NAMALWA (cell line): ENCODE data around the gene BMP2.

Experiments
- DNase-seq: peaks from one replicate; pipeline ENCODE4 v3.0.0-alpha.2; 2015; ENCODE audit warnings: low spot score

The BMP2 gene

GRCh38 chr20:6768228-6769140 is 998 bp downstream of the BMP2 start:
- DNase-seq: no peak

DNA sequence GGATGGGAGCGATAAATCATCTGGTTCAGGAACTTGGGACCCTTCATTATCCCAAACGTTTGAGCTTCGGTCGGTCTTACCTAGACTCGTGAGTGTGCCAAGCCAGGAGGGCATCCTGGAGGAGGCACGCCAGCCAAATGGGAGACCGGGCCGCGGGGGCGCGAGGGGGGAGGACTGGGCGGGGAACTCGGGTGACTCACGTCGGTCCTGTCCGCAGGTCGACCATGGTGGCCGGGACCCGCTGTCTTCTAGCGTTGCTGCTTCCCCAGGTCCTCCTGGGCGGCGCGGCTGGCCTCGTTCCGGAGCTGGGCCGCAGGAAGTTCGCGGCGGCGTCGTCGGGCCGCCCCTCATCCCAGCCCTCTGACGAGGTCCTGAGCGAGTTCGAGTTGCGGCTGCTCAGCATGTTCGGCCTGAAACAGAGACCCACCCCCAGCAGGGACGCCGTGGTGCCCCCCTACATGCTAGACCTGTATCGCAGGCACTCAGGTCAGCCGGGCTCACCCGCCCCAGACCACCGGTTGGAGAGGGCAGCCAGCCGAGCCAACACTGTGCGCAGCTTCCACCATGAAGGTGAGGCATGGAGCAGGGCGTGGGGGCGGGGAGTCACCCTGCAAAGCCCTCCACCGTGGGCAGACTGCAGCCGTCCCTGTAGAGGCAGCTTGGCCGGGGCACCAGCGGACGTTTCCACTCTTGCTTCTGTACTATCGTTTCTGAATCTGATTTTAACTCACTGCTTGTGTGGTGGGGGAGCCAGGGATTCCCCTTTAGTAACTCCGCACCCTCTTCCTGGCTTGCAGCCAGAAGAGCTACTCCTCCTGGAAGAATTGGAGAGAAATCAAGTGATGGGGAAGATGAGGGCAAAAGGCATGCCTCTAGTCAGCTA is 2.7 kb downstream of the BMP2 start:
- no peak for DNase-seq

GRCh38 chr20:6770786-6771100 is 3.3 kb downstream of the BMP2 start:
- no peak for DNase-seq

DNA sequence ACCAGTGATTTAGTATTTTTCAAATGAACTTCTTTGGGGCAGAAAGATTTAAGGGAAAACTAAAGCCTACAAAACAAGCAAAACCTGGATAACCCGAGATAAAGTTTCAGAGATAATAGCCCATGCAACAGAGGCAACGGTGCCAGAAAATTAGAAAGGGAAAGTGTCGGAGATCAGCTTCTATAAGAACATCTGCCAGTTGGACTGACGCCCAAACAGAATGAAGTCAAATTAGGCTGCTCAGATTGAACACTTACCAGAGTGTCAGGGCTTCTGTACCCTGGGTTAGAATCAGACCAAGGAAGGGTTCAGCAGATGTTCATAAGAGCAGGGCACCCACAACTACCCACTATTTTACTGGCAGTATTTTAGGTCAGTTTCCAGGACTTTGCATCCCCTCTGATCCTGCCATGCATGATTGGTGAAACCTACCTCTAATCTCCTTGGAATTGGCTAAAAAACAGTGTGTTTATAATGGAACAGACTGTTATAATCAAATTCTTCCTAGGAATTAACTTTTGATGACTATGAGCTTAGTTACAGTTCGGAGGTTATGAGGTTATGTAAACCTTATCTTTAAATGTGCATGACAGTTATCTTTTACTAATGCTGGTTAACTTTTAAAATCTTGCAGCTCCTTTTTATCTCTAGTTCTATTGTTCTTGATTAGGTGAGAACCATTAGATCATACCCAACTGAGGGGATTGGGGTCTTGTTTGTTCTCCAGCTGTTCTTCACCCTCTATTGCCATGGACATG is 13.1 kb downstream of the BMP2 start:
- DNase-seq: no peak

- no peak for DNase-seq
Measured at GRCh38 chr20:6783752-6784151, 16.3 kb downstream of the BMP2 start.

DNA sequence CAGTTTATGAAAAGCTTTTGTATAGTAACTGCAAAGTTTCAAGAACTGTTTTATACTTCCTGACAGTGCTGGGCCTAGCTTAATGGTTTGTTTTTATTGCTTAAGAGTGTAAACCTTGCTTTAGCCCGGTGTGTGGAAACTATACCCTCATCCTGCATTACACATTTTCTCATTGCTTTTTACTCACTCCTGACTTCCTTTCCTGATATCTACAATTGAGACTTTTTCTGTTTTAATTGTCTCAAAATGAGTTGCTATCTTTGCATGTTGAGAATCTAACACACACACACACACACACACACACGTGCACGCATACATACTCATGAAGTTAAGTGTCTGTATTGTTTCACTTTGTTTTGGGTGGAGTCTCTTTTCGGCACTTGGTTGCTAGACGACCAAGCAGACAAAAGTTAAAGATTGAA is 16.7 kb downstream of the BMP2 start:
- DNase-seq: no peak

DNA sequence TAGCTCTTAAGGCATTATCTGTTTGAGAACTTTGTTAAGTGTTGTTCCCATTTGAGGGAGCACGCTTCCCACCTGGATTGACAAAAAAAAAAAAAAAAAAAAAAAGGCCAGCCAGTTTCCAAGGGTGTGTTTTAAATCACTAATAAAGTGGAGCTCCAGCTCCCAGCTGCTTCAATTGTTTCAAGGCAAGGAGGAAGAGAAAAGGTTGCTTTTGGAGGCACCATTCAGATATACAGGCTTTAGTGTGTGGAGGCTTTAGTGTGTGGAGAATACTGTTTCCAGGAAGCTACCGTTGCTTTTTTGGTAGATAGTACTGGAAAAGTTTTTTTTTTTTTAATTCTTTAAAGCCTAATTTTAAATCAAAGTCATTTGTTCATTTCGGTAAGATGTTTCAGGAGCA is 17.3 kb downstream of the BMP2 start:
- DNase-seq: no peak

- DNase-seq: no peak
Measured at GRCh38 chr20:6786548-6786947, 19.1 kb downstream of the BMP2 start.

DNA sequence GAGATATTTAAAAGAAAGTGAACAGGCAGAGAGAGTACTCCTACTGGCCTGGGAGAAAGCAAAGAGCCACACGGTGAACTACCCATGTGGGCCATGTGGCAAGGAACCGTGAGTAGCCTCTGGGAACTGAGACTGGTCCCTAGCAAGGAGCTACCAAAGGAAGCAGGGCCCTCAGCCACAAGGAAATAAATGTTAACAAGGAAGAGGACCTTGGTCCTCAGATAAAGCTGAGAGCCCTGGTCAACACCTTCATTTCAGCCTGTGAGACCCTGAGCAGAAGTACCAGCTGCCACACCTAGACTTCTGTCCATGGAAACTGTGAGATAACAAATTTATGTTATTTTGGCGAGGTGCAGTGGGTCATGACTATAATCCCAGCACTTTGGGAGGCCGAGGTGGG is 25.3 kb downstream of the BMP2 start:
- no peak for DNase-seq

DNA sequence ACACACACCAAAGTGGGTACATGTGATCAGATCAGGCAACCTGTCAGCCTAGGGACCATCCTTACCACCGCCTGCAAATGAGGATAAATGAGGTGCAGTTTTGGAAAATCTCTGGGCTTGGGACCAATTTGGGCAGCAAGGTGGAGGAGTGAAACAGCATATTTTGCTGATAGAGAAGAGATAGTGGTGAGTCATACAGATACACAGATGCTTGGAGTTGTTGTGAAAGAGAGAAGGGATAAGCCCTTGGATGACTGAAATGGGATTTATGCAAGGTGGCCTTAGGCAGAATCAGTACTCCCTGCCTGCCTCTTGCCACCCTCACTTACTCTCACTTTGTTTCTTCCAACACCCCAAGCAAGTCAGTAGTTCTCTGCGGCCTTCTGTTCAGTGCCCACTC is 34.7 kb downstream of the BMP2 start:
- no peak for DNase-seq

- DNase-seq: no peak
Measured at GRCh38 chr20:6806275-6806674, 38.8 kb downstream of the BMP2 start.

DNA sequence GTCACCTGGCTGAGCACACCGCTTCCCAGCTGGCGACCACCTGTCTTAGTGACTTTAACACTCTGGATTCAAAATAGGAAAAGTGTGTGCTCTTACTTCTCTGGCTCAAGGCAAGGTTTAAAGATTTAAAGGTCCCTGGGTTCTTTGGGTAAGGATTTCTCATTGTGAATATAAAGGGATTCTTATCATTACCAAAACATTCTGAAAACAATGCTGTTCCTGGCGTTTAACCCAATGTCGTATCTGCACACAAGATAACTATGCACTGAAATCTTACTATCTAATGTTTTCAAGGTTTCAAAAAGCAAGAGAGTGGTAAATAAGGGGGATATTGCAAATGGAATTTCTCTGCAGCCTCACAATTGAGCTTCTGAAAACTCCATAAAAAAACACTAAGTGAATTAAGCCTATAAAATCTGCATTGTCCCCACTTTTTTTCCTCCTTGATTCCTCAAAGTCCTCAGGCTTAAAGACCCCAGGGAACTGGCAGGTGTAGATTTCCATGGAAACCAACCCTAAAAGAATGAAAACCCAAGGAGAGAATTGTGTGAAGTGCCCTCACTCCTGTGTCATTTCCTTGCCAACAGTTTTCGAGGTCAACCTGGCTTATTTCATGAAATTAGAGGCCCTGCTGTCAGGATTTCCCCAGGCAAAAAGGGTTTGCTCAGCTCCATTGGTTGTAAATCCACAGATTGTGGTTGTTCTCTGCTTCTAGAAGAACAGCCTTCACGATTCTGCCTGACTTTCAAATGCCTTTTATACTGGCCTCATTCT is 44.0 kb downstream of the BMP2 start:
- DNase-seq: no peak

GRCh38 chr20:6812530-6812929 is 45.0 kb downstream of the BMP2 start:
- DNase-seq: no peak

DNA sequence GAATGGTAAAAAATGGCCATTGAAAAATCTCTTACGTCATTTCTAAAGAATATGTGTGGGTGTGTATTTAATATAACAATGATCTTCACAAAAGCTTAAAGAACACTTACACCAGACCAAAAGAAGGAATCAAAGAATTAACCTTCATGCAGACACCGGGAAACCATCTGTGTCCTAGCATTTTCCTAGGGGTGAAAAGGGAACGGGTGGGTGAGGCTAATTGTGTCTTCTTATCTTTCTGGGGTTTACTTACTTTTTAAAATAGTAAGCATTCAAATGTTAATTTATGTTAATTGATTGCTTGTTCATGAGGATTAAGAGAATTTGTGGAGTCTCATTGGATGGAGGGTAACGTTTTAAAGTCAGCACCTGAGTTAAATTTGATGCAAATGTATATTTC is 47.5 kb downstream of the BMP2 start:
- no peak for DNase-seq

DNA sequence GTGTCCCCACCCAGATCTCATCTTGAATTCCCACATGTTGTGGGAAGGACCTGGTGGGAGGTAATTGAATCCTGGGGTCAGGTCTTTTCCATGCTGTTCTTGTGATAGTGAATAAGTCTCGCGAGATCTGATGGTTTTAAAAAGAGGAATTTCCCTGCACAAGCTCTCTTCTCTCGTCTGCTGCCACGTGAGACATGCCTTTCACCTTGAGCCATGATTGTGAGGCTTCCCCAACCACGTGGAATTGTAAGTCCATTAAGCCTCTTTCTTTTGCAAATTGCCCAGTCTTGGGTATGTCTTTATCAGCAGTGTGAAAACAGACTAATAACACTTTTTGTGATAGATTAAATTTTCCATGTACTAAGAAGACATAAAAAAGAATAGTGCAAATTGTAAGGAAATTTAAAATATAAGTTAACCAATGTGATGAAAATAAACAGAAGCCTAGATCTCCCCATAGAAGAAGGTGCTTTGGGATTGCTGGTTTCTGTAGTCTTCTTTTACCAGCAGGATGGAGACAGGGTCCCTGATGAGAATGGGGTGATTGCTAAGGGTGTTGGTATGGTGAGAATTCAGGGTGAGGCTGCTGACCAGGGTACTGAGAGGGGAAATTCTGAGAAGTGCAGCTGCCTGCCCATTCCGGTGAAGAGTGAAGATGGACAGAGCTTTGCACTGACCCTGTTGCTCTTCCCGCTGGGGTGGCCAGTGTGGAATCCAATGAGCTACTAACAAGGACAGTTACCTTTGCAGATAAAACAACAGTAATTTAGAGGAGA is 50.7 kb downstream of the BMP2 start:
- no peak for DNase-seq

DNA sequence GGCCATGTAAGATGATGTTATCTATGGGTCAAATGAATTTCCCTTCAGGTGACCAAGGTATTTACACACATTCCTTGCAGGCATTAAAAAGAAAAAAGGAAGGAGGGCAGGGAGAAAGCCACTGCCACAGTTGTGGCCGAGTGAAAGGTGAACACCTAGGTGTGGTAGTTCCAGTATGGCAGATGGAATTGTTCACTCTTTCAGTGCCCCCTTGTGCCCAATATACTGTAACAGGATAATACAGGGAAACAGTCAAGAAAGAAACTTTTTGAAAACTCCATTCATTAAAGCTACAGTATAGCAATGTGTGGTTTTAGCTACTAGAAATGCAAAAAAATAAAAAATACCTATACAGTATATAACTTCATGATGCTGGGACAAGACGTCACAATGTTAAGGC is 52.1 kb downstream of the BMP2 start:
- DNase-seq: no peak

GRCh38 chr20:6824401-6824800 is 56.9 kb downstream of the BMP2 start:
- no peak for DNase-seq

DNA sequence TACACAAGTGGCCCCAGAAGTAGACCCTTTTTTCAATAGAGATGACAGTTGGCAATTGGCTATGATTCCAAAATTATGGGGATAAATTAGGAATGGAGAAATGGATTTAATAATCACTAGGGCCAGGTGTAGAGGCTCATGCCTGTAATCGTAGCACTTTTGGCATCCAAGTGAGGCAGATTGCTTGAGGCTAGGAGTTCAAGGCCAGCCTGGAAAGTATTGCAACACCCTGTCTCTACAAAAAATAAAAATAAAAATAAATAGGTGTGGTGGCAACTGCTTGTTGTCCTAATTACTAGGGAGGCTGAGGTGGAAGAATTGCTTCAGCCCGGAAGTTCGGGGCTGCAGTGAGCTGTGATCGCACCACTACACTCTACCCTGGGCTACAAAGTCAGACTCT is 60.0 kb downstream of the BMP2 start:
- no peak for DNase-seq

GRCh38 chr20:6828794-6829423 is 61.4 kb downstream of the BMP2 start:
- peak; percentile 78 for DNase-seq

DNA sequence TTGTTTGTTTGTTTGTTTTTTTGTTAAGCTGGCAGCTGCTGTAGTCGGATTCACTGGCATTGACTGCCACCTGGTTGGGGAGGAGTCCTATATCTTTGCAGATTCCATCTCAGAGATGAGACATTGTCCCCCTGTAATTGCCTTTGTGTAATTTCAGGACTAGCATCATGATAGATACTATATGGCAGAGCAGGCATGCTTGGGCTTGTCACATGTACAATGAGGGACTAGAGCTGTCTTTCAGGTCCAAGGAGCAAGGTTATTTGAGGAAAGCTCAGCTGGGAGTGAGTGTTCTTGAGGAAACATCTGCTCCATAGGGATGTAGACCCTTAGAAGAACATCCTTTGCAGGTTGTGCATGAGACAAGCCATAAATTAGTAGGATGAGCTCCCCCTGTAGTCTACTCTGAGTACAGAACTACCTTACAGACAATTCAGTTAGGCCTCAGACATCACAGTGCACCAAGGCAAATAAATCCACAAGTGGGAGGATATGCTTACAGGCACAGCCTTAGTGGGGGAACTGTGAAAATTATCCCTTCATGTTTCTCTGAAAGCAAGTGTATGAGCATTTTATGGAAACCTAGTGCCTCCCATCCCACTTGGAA is 62.1 kb downstream of the BMP2 start:
- peak; percentile 14 for DNase-seq
